HepG2 (cell line): ENCODE results near the gene PROC. TPM values are rescaled to one million over a fixed set of nuclear protein-coding genes. Genes with fewer than 3 reads are reported as not detected.

Source experiments
- CBX5 ChIP-seq: sonication (generic); formaldehyde crosslinking; IDR thresholded peaks from 2 replicates; pipeline ENCODE4 v1.4.0; 2020; ENCODE audit warnings: missing genetic modification reagents, borderline replicate concordance
- DNMT1 ChIP-seq: sonication (generic); formaldehyde crosslinking; IDR thresholded peaks from 2 replicates; pipeline ENCODE4 v1.5.1; 2020; ENCODE audit warnings: mild to moderate bottlenecking, missing genetic modification reagents
- FOXO4 ChIP-seq: sonication (generic); formaldehyde crosslinking; conservative IDR thresholded peaks from 2 replicates; pipeline ENCODE4 v1.8.1; 2023; ENCODE audit warnings: missing genetic modification reagents
- GLMP ChIP-seq: sonication (generic); formaldehyde crosslinking; IDR thresholded peaks from 2 replicates; pipeline ENCODE4 v1.9.0; 2021; ENCODE audit warnings: missing genetic modification reagents, mild to moderate bottlenecking, borderline replicate concordance
- HOMEZ ChIP-seq: IDR thresholded peaks from 2 replicates; pipeline ENCODE4 v1.6.1; 2016; ENCODE audit warnings: low read depth
- MAFG ChIP-seq: sonication (generic); formaldehyde crosslinking; IDR thresholded peaks from 2 replicates; pipeline ENCODE4 v1.5.1; 2020; ENCODE audit warnings: mild to moderate bottlenecking, missing genetic modification reagents
- MED13 ChIP-seq: sonication (generic); formaldehyde crosslinking; IDR thresholded peaks from 2 replicates; pipeline ENCODE4 v1.5.0; 2020; ENCODE audit warnings: missing genetic modification reagents
- MEF2D ChIP-seq: sonication (generic); formaldehyde crosslinking; IDR thresholded peaks from 2 replicates; pipeline ENCODE4 v1.5.1; 2020; ENCODE audit warnings: mild to moderate bottlenecking, missing genetic modification reagents
- PAF1 ChIP-seq: IDR thresholded peaks from 2 replicates; pipeline ENCODE4 v1.6.1; 2016; ENCODE audit warnings: missing genetic modification reagents, missing compliant biosample characterization
- SETDB1 ChIP-seq: sonication (generic); formaldehyde crosslinking; IDR thresholded peaks from 2 replicates; pipeline ENCODE4 v1.5.1; 2020; ENCODE audit warnings: missing genetic modification reagents, mild to moderate bottlenecking, borderline replicate concordance
- SRF ChIP-seq: IDR thresholded peaks from 2 replicates; pipeline ENCODE4 v1.6.1; 2011; ENCODE audit warnings: mild to moderate bottlenecking, low read depth, low read length, moderate library complexity
- THAP8 ChIP-seq: sonication (generic); formaldehyde crosslinking; IDR thresholded peaks from 2 replicates; pipeline ENCODE4 v1.5.1; 2020; ENCODE audit warnings: missing genetic modification reagents, mild to moderate bottlenecking, borderline replicate concordance
- THAP9 ChIP-seq: sonication (generic); formaldehyde crosslinking; IDR thresholded peaks from 2 replicates; pipeline ENCODE4; 2020; ENCODE audit warnings: missing genetic modification reagents, mild to moderate bottlenecking, borderline replicate concordance
- ZBTB38 ChIP-seq: sonication (generic); formaldehyde crosslinking; IDR thresholded peaks from 2 replicates; pipeline ENCODE4 v1.5.1; 2020; ENCODE audit warnings: mild to moderate bottlenecking, missing genetic modification reagents
- ZBTB39 ChIP-seq: sonication (generic); formaldehyde crosslinking; IDR thresholded peaks from 2 replicates; pipeline ENCODE4 v1.5.0; 2020; ENCODE audit warnings: missing genetic modification reagents
- ZBTB8A ChIP-seq: sonication (generic); formaldehyde crosslinking; IDR thresholded peaks from 2 replicates; pipeline ENCODE4 v1.4.0; 2020; ENCODE audit warnings: mild to moderate bottlenecking, low read depth, missing genetic modification reagents, borderline replicate concordance
- ZNF546 ChIP-seq: sonication (generic); formaldehyde crosslinking; conservative IDR thresholded peaks from 2 replicates; pipeline ENCODE4 v1.8.1; 2023; ENCODE audit warnings: mild to moderate bottlenecking, missing genetic modification reagents
- ZNF709 ChIP-seq: sonication (generic); formaldehyde crosslinking; IDR thresholded peaks from 2 replicates; pipeline ENCODE4 v1.5.0; 2020; ENCODE audit warnings: mild to moderate bottlenecking, missing genetic modification reagents
- ZNF800 ChIP-seq: sonication (generic); formaldehyde crosslinking; IDR thresholded peaks from 2 replicates; pipeline ENCODE4 v1.4.0; 2020; ENCODE audit warnings: missing genetic modification reagents
- polyA plus RNA-seq, 8 experiments: library from polyadenylated mRNA; depleted of rRNA in 3 of 8; stranded (reverse) in 7 of 8; unstranded in 1 of 8; fragments of >200 nt; fragmentation: Illumina TruSeq in 4 of 8; extraction: Trizol in 4 of 8; gene quantifications; 2 replicates each; pipeline versions ENCODE4 v1.2.1 to v1.2.3, GENCODE V29; 2011 to 2016; ENCODE audit warnings: low read depth in 4 of 8, missing spikeins in 1 of 8, mixed read lengths in 1 of 8; ENCODE audit not compliant: insufficient read depth in 1 of 8
- total RNA-seq, 5 experiments: library from RNA; depleted of rRNA; stranded (reverse); fragments of >200 nt; fragmentation: Illumina TruSeq; extraction: Trizol; gene quantifications; 2 replicates each; pipeline ENCODE4 v1.2.3, GENCODE V29; 2016; ENCODE audit warnings: low read depth in 1 of 5

The PROC gene
- total and polyA plus RNA-seq, 2 of the 13 experiments (the other 11 are each of a cell fraction or from before 2014, with no cell fraction given): 134 to 185 TPM

- no peak for TF ChIP-seq DNMT1 (CRISPR knock-in tag)
- no peak for TF ChIP-seq MAFG (CRISPR knock-in tag)
- TF ChIP-seq ZBTB38: no peak
- TF ChIP-seq THAP8 (CRISPR knock-in tag): no peak
- TF ChIP-seq CBX5 (CRISPR knock-in tag): no peak
- no peak for TF ChIP-seq SETDB1 (CRISPR knock-in tag)
- TF ChIP-seq ZBTB39 (CRISPR knock-in tag): no peak
- TF ChIP-seq GLMP (CRISPR knock-in tag): no peak
- TF ChIP-seq FOXO4 (CRISPR knock-in tag): no peak
- no peak for TF ChIP-seq ZNF546 (CRISPR knock-in tag)
- no peak for TF ChIP-seq PAF1 (CRISPR knock-in tag)
- TF ChIP-seq ZBTB8A: no peak
- TF ChIP-seq ZNF800 (CRISPR knock-in tag): no peak
- TF ChIP-seq SRF: no peak
- 0 out of 2 replicates have a peak, but pooled peaks have one; percentile 33 for TF ChIP-seq HOMEZ (CRISPR knock-in tag)
- no peak for TF ChIP-seq MED13 (CRISPR knock-in tag)
- no peak for TF ChIP-seq ZNF709 (CRISPR knock-in tag)
- no peak for TF ChIP-seq THAP9 (CRISPR knock-in tag)
- no peak for TF ChIP-seq MEF2D
Observed at GRCh38 chr2:127398239-127398590, 20.0 kb upstream of the PROC start (continued).
